COLO668 (cell line): ENCODE results near the gene KRT36.

Source experiments
- DNase-seq: peaks from one replicate; lab custom pipeline; 2025; ENCODE audit not compliant: unreplicated experiment; lab: John Stamatoyannopoulos, UW

KRT36 gene

DNA sequence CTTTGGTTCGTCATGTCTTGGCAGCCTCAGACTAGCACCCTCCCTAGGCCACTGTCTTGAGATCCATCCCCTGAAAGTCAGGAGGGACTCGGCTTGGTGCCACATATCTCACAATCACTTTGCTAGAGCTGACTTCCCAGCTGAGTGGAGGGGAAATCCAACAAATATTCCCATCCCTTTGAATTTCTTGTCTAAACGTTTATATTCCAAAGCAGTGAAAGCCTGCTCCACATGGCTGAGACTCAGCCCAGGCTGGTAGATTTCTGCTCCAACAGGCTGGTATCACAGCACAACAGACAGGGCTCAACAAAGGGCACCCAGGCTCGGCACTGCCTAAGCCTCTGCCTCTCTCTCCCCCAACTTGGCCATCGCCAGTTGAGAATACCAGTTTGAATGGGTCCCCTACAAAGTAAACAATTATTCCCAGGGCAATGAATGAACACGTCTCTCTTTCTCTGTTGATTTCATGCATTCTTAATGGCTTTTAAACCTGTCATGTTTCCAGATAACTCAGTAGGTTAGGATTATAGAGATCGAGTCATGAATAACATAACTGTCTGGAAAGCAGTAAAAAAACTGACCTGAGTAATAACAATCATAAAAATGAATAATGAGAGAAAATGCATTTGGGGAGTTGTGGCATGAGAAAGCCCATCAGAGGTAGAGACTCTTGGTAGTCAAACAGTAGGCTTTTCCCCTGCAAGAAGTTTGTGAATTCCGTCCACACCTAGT is 14.7 kb upstream of the KRT36 start:
- DNase-seq: no peak

- no peak for DNase-seq
Observed at GRCh38 chr17:41503202-41503601, 13.5 kb upstream of the KRT36 start.

GRCh38 chr17:41500131-41500911 is 10.6 kb upstream of the KRT36 start:
- DNase-seq: no peak

DNA sequence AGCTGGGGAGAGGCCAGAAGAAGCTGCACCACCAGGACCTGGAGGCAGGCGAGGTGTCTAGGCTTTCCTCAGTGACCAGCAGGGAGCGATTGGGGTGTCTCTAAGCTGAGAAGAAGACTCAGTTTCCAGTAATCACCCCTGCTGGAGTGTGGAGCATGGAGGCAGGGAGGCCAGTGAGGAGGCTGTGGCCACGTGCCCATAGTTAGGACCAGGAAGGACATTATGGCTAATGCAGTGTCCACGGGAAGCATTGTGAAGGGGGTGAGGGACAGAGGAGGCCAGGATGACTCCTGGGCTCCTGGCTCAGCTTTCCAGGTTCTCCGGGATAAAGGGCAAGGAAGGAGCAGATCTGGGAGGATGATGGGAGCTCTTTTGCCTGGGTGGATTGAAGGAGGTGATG is 10.0 kb upstream of the KRT36 start:
- DNase-seq: no peak

DNA sequence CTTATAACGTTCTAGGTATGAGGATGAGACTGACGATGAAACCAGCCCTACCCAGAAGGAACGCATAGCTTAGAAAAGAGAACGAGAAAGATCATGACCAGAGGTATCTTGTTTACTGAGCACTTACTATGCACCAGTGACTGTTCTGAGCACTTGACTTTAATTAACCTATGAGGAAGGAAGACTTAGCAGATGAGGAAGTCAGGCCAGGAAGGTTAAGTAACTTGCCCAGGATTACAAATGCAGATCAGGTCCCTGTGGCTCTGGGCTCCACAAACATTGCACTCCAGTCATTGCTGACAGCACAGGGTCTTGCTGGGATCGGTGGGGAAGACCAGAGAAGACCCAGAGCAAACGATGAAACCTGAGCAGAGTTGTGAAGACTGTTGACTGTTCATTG is 8.6 kb upstream of the KRT36 start:
- DNase-seq: no peak

- DNase-seq: peak; percentile 43
Observed at GRCh38 chr17:41496803-41497484, 7.2 kb upstream of the KRT36 start.

- DNase-seq: no peak
Observed at GRCh38 chr17:41494524-41494923, 4.8 kb upstream of the KRT36 start.

DNA sequence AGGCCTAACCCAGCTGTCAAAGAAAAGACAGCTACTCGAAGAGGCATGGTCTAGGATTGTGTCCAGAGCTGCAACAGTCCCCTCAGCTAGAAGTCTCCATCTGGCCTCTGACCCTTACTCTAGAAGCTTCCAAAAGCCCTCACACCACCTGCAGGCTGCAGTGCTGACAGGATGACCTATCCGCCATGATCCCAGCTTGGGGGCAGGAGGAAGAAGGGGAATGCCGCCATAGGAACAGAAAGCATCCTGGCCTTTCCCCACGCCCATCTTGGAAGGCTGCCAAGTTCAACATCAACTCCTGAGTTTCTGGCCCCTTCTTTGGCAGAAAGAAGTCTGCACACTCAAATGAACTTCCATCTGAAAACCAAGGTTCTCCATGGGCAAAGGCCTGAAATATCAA is 3.1 kb upstream of the KRT36 start:
- DNase-seq: peak; percentile 63

GRCh38 chr17:41492351-41492750 is 2.6 kb upstream of the KRT36 start:
- no peak for DNase-seq

DNA sequence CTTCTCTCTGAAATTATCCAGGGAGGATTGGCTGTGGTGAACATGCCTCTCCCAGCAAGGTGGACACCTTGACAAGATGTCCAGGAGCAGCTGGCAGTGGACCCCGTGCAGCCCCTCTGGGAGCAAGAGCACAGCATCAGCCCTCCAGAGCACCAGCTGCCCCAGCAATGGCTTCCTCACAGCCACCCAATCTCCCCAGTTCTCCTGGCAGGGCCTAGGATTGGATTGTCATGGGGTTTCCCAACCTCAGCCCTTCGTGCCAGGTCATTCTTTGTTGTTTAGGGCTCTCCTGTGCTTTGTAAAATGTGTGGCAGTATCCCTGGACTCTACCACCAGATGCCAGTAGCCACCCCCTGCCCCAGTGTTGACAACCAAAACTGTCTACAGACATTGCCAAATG is 1.8 kb upstream of the KRT36 start:
- no peak for DNase-seq

- DNase-seq: no peak
Observed at GRCh38 chr17:41490000-41490990, 585 bp upstream of the KRT36 start.

- DNase-seq: peak; percentile 41
Observed at GRCh38 chr17:41486809-41487530, 2.7 kb downstream of the KRT36 start.

- no peak for DNase-seq
Observed at GRCh38 chr17:41486316-41486715, 3.4 kb downstream of the KRT36 start.

- DNase-seq: no peak
Observed at GRCh38 chr17:41484920-41485904, 4.5 kb downstream of the KRT36 start.

- no peak for DNase-seq
Observed at GRCh38 chr17:41483991-41484826, 5.5 kb downstream of the KRT36 start.

DNA sequence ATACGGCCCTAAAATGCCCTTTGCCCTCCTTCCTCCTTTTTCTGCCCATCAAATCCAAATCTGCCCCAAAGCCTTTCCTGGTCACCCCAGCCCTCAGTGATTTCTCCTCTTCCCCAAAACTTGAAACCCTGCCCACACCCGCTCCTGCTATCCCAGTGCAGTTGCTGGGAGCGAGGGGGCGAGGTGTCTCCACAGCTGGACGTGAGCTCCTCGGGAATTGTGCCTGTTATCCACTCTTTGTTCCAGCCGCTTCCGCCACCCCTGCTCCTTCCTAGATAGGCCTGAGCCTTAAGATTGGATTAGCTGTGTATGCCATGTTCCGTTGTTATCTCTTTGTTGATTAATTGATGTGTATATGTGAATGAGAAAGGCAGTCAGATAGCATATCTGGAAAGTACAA is 6.2 kb downstream of the KRT36 start:
- no peak for DNase-seq

DNA sequence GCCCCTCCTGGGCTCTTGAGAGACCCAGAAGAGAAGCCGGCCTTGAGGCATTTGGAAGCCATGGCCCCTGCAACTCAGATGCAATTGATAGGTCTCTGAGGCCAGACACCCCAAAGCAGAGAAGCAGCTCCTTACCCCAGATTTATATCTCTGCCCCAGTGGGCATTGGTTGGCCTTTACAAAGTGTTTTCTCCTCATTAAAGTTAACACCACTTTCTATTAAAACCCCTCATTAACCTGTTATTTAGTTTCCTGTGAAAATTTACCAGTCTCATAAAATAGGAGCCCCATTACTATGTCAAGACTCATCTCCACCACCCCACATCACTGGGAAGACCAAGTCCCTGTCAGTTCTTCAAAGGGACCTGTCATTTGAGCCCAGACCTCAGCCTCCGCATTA is 8.7 kb downstream of the KRT36 start, which contains the start of gene KRT35:
KRT35 (minus strand) TSS at position 116 of the 400 bp plus-strand sequence; CDS start at position 62, 54 bp downstream.
- no peak for DNase-seq

GRCh38 chr17:41480581-41480980 is 9.1 kb downstream of the KRT36 start:
- DNase-seq: no peak
